Keratinocyte (primary cell): Measurements from ENCODE around the gene XNDC1N. TPM values are rescaled to one million over a fixed set of nuclear protein-coding genes. Genes with fewer than 3 reads are reported as not detected.
"Not testable (repeated sequence)": the region's sequence is repeated elsewhere in the genome, so short reads cannot be mapped to it uniquely, and the experiment has no call there.

Experiments
- DNase-seq: peaks from one replicate; pipeline ENCODE4 v3.0.0-alpha.2; 2011; ENCODE audit warnings: low read depth, missing footprints, low spot score
- FAIRE-seq: peaks from 2 replicates; lab custom pipeline; 2011; peaks lifted over from hg19 to GRCh38; lab: Jason Lieb, UNC
- H2AFZ ChIP-seq: 2 replicates; pipeline ENCODE4 v1.6.0; 2012; ENCODE audit warnings: low read length, control low read depth, inconsistent platforms; ENCODE audit not compliant: control insufficient read depth
- H3K27ac ChIP-seq: 2 replicates; pipeline ENCODE4 v1.5.1; 2011; ENCODE audit warnings: low read length; ENCODE audit not compliant: control insufficient read depth, insufficient read depth
- H3K27me3 ChIP-seq: 3 replicates; pipeline ENCODE4 v1.6.0; 2011; ENCODE audit warnings: low read length; ENCODE audit not compliant: control insufficient read depth, insufficient read depth; ENCODE audit errors: extremely low read depth
- H3K36me3 ChIP-seq, 2 experiments: 2 replicates in 1 of 2; 3 replicates in 1 of 2; pipeline ENCODE4 v1.5.1; 2011; ENCODE audit warnings: low read length in 2 of 2, mild to moderate bottlenecking in 1 of 2; ENCODE audit not compliant: control insufficient read depth in 2 of 2, insufficient read depth in 2 of 2; ENCODE audit errors: extremely low read depth in 1 of 2
- H3K4me1 ChIP-seq: 3 replicates; pipeline ENCODE4 v1.5.1; 2011; ENCODE audit warnings: low read length; ENCODE audit not compliant: control insufficient read depth, insufficient read depth; ENCODE audit errors: extremely low read depth
- H3K4me2 ChIP-seq: 3 replicates; pipeline ENCODE4 v1.6.0; 2011; ENCODE audit warnings: low read depth, low read length; ENCODE audit not compliant: control insufficient read depth, insufficient read depth; ENCODE audit errors: extremely low read depth
- H3K4me3 ChIP-seq, 3 experiments: fragments of 200-600 bp in 1 of 3; sonication (generic) in 1 of 3; 2 replicates in 2 of 3; 3 replicates in 1 of 3; pipeline ENCODE4 v1.5.1; 2011 to 2016; ENCODE audit warnings: low read length in 3 of 3, mild to moderate bottlenecking in 3 of 3, control low read depth in 2 of 3, inconsistent platforms in 1 of 3, low read depth in 1 of 3, mixed read lengths in 1 of 3, mixed run types in 1 of 3, moderate library complexity in 1 of 3; ENCODE audit not compliant: control insufficient read depth in 2 of 3, insufficient read depth in 2 of 3; ENCODE audit errors: extremely low read depth in 1 of 3
- H3K79me2 ChIP-seq: 2 replicates; pipeline ENCODE4 v1.6.0; 2012; ENCODE audit warnings: low read length; ENCODE audit not compliant: control insufficient read depth, insufficient read depth
- H3K9ac ChIP-seq: 3 replicates; pipeline ENCODE4 v1.6.0; 2011; ENCODE audit warnings: low read length; ENCODE audit not compliant: control insufficient read depth, insufficient read depth; ENCODE audit errors: extremely low read depth
- H3K9me1 ChIP-seq: 3 replicates; pipeline ENCODE4 v1.6.0; 2011; ENCODE audit warnings: low read length; ENCODE audit not compliant: control insufficient read depth, insufficient read depth; ENCODE audit errors: extremely low read depth
- H3K9me3 ChIP-seq: 2 replicates; pipeline ENCODE4 v1.5.1; 2012; ENCODE audit warnings: low read depth, low read length; ENCODE audit not compliant: control insufficient read depth
- H4K20me1 ChIP-seq: 3 replicates; pipeline ENCODE4 v1.6.0; 2011; ENCODE audit warnings: low read length; ENCODE audit not compliant: control insufficient read depth, insufficient read depth; ENCODE audit errors: extremely low read depth
- EZH2 ChIP-seq: IDR thresholded peaks from one replicate; pipeline ENCODE4 v1.6.1; 2012; ENCODE audit warnings: inconsistent platforms, mild to moderate bottlenecking, low read length, moderate library complexity
- dilution Hi-C: fragments of 300-500 bp; cut with MboI; formaldehyde crosslinking; loops from one replicate; pipeline ENCODE4 v1.7.0; 2020; ENCODE audit warnings: low sequenced_read_pairs; ENCODE audit not compliant: extremely low pct_ligation_motif_present
- polyA plus RNA-seq, 5 experiments: library from polyadenylated mRNA; depleted of rRNA in 3 of 5; stranded (reverse) in 3 of 5; stranded (forward) in 1 of 5; unstranded in 1 of 5; fragments of >200 nt; gene quantifications; 1 replicate in 1 of 5; 2 replicates in 3 of 5; 3 replicates in 1 of 5; pipeline versions ENCODE4 v1.2.1 to v1.2.3, GENCODE V29; 2011 to 2012; ENCODE audit warnings: missing spikeins in 2 of 5, low read depth in 1 of 5, low replicate concordance in 1 of 5
- TF ChIP-seq, protein P1 (sequence below), 3 experiments: IDR thresholded peaks in 1 of 3; conservative IDR thresholded peaks in 1 of 3; optimal IDR thresholded peaks in 1 of 3; 2 replicates in 2 of 3; 3 replicates in 1 of 3; pipeline versions ENCODE3 to v1.5.1; 2011; ENCODE audit warnings: low read length in 3 of 3, mild to moderate bottlenecking in 3 of 3, moderate library complexity in 2 of 3, control low read depth in 1 of 3, inconsistent platforms in 1 of 3; ENCODE audit not compliant: insufficient read depth in 2 of 3; ENCODE audit errors: extremely low read depth in 1 of 3

XNDC1N gene
- polyA plus RNA-seq, 1 donor (not counting 4 experiments of a cell fraction or from before 2014, with no cell fraction given): 1.4 TPM

DNA sequence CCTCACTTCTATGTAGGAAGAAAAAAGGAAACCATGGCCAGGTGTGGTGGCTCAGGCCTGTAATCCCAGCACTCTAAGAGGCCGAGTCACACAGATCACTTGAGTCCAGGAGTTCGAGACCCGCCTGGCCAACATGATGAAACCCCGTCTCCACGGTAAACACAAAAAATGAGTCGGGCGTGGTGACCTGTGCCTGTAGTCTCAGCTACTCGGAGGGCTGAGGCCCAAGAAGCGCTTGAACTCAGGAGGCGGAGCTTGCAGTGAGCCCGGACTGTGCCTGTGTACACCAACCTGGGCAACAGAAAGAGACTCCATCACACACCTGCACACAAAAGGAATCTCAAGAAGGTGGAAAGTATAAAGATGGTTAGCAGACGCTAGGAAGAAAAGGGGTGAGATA, 32.4 kb downstream of the XNDC1N start:
- TF ChIP-seq, protein P1, sequence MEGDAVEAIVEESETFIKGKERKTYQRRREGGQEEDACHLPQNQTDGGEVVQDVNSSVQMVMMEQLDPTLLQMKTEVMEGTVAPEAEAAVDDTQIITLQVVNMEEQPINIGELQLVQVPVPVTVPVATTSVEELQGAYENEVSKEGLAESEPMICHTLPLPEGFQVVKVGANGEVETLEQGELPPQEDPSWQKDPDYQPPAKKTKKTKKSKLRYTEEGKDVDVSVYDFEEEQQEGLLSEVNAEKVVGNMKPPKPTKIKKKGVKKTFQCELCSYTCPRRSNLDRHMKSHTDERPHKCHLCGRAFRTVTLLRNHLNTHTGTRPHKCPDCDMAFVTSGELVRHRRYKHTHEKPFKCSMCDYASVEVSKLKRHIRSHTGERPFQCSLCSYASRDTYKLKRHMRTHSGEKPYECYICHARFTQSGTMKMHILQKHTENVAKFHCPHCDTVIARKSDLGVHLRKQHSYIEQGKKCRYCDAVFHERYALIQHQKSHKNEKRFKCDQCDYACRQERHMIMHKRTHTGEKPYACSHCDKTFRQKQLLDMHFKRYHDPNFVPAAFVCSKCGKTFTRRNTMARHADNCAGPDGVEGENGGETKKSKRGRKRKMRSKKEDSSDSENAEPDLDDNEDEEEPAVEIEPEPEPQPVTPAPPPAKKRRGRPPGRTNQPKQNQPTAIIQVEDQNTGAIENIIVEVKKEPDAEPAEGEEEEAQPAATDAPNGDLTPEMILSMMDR (optimal IDR thresholded peaks at IDR 0.05 in 1 of 3, IDR thresholded peaks at IDR 0.05 in 1 of 3, conservative IDR thresholded peaks at IDR 0.05 in 1 of 3; ENCODE audit: extremely low read depth in 1 of 3, insufficient read depth in 2 of 3, low read length in 3 of 3): no peak
- no peak for TF ChIP-seq EZH2
- no peaks in the 10 kb centered on the region for H3K27me3 ChIP-seq
- H3K27ac ChIP-seq: no peak overlapping the region
- H4K20me1 ChIP-seq: no peaks in the 10 kb centered on the region
- H3K9me1 ChIP-seq: no peaks in the 10 kb centered on the region
- H3K9ac ChIP-seq: no peak overlapping the region
- H3K4me3 ChIP-seq: no peak overlapping the region
- FAIRE-seq (no peak), DNase-seq (no peak)
- H2AFZ ChIP-seq: no peak overlapping the region
- dilution Hi-C loops: no loop called here
- no peak overlapping the region for H3K4me2 ChIP-seq
- no peaks in the 10 kb centered on the region for H3K79me2 ChIP-seq
- H3K36me3 ChIP-seq: no peaks in the 10 kb centered on the region
- H3K4me1 ChIP-seq: no peaks in the 10 kb centered on the region
- no peaks in the 10 kb centered on the region for H3K9me3 ChIP-seq

GRCh38 chr11:71889181-71889872, 39.1 kb downstream of the XNDC1N start:
- dilution Hi-C loops, H3K4me3 ChIP-seq, H3K36me3 ChIP-seq, FAIRE-seq, H3K27me3 ChIP-seq, H4K20me1 ChIP-seq, DNase-seq, H2AFZ ChIP-seq, H3K9me3 ChIP-seq, H3K27ac ChIP-seq, H3K4me1 ChIP-seq, H3K79me2 ChIP-seq, H3K9ac ChIP-seq, H3K4me2 ChIP-seq, H3K9me1 ChIP-seq: not testable (repeated sequence)

- H3K79me2 ChIP-seq, dilution Hi-C loops, H2AFZ ChIP-seq, H3K9me1 ChIP-seq, H3K9me3 ChIP-seq, H3K9ac ChIP-seq, H3K27ac ChIP-seq, H3K36me3 ChIP-seq, H3K4me3 ChIP-seq, H3K27me3 ChIP-seq, FAIRE-seq, H4K20me1 ChIP-seq, DNase-seq, H3K4me1 ChIP-seq, H3K4me2 ChIP-seq: not testable (repeated sequence)
These were observed 39.9 kb downstream of the XNDC1N start for GRCh38 chr11:71888335-71889010.

- H3K9me1 ChIP-seq, H3K4me3 ChIP-seq, H3K4me1 ChIP-seq, DNase-seq, H3K36me3 ChIP-seq, H3K27me3 ChIP-seq, dilution Hi-C loops, H3K4me2 ChIP-seq, H3K27ac ChIP-seq, H2AFZ ChIP-seq, H3K9ac ChIP-seq, H3K9me3 ChIP-seq, H3K79me2 ChIP-seq, H4K20me1 ChIP-seq, FAIRE-seq: not testable (repeated sequence)
These were observed 42.6 kb downstream of the XNDC1N start for GRCh38 chr11:71885806-71886205.
